ENCODE results near the gene KCNJ1.

DNA sequence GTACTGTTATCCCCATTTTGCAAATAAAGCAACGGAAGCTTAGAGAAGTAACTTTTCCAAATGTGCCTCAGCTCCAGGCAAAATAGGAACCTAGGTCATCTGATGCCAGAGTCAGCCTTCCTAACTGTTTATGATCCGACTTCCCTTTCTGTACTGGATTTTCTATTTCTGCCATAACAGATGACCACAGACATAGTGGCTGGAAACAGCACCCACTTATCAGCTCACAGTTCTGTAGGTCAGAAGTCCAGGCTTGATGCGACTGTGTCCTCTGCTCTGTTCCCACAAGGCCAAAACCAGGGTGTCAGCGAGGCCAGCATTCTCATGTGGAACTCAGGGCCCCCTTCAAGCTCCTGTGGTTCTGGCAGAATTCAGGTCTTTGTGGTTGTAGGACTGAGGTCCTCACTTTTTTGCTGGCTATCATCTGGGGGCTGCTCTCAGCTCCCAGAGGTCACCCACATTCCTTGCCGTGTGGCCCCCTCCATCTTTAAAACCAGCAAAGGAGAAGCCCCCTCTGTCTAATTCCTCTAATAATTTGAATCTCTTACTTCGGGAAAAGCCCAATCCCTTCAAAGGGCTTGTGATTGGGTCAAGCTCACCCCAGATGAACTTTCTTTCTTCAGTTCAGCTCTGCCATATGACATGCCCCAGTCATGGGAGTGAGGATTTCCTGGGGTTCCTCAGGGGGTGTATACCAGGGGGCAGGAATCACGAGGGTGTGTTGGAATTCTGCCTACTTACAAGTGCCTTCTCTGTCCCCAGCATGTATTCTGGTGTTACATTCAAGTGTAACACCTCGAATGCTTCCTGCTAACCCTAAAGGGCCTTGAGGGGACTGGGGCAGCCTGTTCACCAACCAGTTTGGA lies 39.3 kb upstream of the KCNJ1 start:
- TF ChIP-seq, protein P1, sequence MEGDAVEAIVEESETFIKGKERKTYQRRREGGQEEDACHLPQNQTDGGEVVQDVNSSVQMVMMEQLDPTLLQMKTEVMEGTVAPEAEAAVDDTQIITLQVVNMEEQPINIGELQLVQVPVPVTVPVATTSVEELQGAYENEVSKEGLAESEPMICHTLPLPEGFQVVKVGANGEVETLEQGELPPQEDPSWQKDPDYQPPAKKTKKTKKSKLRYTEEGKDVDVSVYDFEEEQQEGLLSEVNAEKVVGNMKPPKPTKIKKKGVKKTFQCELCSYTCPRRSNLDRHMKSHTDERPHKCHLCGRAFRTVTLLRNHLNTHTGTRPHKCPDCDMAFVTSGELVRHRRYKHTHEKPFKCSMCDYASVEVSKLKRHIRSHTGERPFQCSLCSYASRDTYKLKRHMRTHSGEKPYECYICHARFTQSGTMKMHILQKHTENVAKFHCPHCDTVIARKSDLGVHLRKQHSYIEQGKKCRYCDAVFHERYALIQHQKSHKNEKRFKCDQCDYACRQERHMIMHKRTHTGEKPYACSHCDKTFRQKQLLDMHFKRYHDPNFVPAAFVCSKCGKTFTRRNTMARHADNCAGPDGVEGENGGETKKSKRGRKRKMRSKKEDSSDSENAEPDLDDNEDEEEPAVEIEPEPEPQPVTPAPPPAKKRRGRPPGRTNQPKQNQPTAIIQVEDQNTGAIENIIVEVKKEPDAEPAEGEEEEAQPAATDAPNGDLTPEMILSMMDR (IDR thresholded peaks at IDR 0.05), result no peak
- TF ChIP-seq POLR2A (IDR thresholded peaks at IDR 0.05), result no peak
